Keratinocyte (primary cell): ENCODE data around the gene NOD2. TPM values are rescaled to one million over a fixed set of nuclear protein-coding genes. Genes with fewer than 3 reads are reported as not detected.

ENCODE experiments used
- DNase-seq: peaks from one replicate; pipeline ENCODE4 v3.0.0-alpha.2; 2011; ENCODE audit warnings: low read depth, missing footprints, low spot score
- FAIRE-seq: peaks from 2 replicates; lab custom pipeline; 2011; peaks lifted over from hg19 to GRCh38; lab: Jason Lieb, UNC
- H2AFZ ChIP-seq: 2 replicates; pipeline ENCODE4 v1.6.0; 2012; ENCODE audit warnings: low read length, control low read depth, inconsistent platforms; ENCODE audit not compliant: control insufficient read depth
- H3K27ac ChIP-seq: 2 replicates; pipeline ENCODE4 v1.5.1; 2011; ENCODE audit warnings: low read length; ENCODE audit not compliant: control insufficient read depth, insufficient read depth
- H3K27me3 ChIP-seq: 3 replicates; pipeline ENCODE4 v1.6.0; 2011; ENCODE audit warnings: low read length; ENCODE audit not compliant: control insufficient read depth, insufficient read depth; ENCODE audit errors: extremely low read depth
- H3K36me3 ChIP-seq, 2 experiments: 2 replicates in 1 of 2; 3 replicates in 1 of 2; pipeline ENCODE4 v1.5.1; 2011; ENCODE audit warnings: low read length in 2 of 2, mild to moderate bottlenecking in 1 of 2; ENCODE audit not compliant: control insufficient read depth in 2 of 2, insufficient read depth in 2 of 2; ENCODE audit errors: extremely low read depth in 1 of 2
- H3K4me1 ChIP-seq: 3 replicates; pipeline ENCODE4 v1.5.1; 2011; ENCODE audit warnings: low read length; ENCODE audit not compliant: control insufficient read depth, insufficient read depth; ENCODE audit errors: extremely low read depth
- H3K4me2 ChIP-seq: 3 replicates; pipeline ENCODE4 v1.6.0; 2011; ENCODE audit warnings: low read depth, low read length; ENCODE audit not compliant: control insufficient read depth, insufficient read depth; ENCODE audit errors: extremely low read depth
- H3K4me3 ChIP-seq, 3 experiments: fragments of 200-600 bp in 1 of 3; sonication (generic) in 1 of 3; 2 replicates in 2 of 3; 3 replicates in 1 of 3; pipeline ENCODE4 v1.5.1; 2011 to 2016; ENCODE audit warnings: low read length in 3 of 3, mild to moderate bottlenecking in 3 of 3, control low read depth in 2 of 3, inconsistent platforms in 1 of 3, low read depth in 1 of 3, mixed read lengths in 1 of 3, mixed run types in 1 of 3, moderate library complexity in 1 of 3; ENCODE audit not compliant: control insufficient read depth in 2 of 3, insufficient read depth in 2 of 3; ENCODE audit errors: extremely low read depth in 1 of 3
- H3K79me2 ChIP-seq: 2 replicates; pipeline ENCODE4 v1.6.0; 2012; ENCODE audit warnings: low read length; ENCODE audit not compliant: control insufficient read depth, insufficient read depth
- H3K9ac ChIP-seq: 3 replicates; pipeline ENCODE4 v1.6.0; 2011; ENCODE audit warnings: low read length; ENCODE audit not compliant: control insufficient read depth, insufficient read depth; ENCODE audit errors: extremely low read depth
- H3K9me1 ChIP-seq: 3 replicates; pipeline ENCODE4 v1.6.0; 2011; ENCODE audit warnings: low read length; ENCODE audit not compliant: control insufficient read depth, insufficient read depth; ENCODE audit errors: extremely low read depth
- H3K9me3 ChIP-seq: 2 replicates; pipeline ENCODE4 v1.5.1; 2012; ENCODE audit warnings: low read depth, low read length; ENCODE audit not compliant: control insufficient read depth
- H4K20me1 ChIP-seq: 3 replicates; pipeline ENCODE4 v1.6.0; 2011; ENCODE audit warnings: low read length; ENCODE audit not compliant: control insufficient read depth, insufficient read depth; ENCODE audit errors: extremely low read depth
- CTCF ChIP-seq, 3 experiments: IDR thresholded peaks in 1 of 3; conservative IDR thresholded peaks in 1 of 3; optimal IDR thresholded peaks in 1 of 3; 2 replicates in 2 of 3; 3 replicates in 1 of 3; pipeline versions ENCODE3 to v1.5.1; 2011; ENCODE audit warnings: low read length in 3 of 3, mild to moderate bottlenecking in 3 of 3, moderate library complexity in 2 of 3, control low read depth in 1 of 3, inconsistent platforms in 1 of 3; ENCODE audit not compliant: insufficient read depth in 2 of 3; ENCODE audit errors: extremely low read depth in 1 of 3
- EZH2 ChIP-seq: IDR thresholded peaks from one replicate; pipeline ENCODE4 v1.6.1; 2012; ENCODE audit warnings: inconsistent platforms, mild to moderate bottlenecking, low read length, moderate library complexity
- dilution Hi-C: fragments of 300-500 bp; cut with MboI; formaldehyde crosslinking; loops from one replicate; pipeline ENCODE4 v1.7.0; 2020; ENCODE audit warnings: low sequenced_read_pairs; ENCODE audit not compliant: extremely low pct_ligation_motif_present
- polyA plus RNA-seq, 5 experiments: library from polyadenylated mRNA; depleted of rRNA in 3 of 5; stranded (reverse) in 3 of 5; stranded (forward) in 1 of 5; unstranded in 1 of 5; fragments of >200 nt; gene quantifications; 1 replicate in 1 of 5; 2 replicates in 3 of 5; 3 replicates in 1 of 5; pipeline versions ENCODE4 v1.2.1 to v1.2.3, GENCODE V29; 2011 to 2012; ENCODE audit warnings: missing spikeins in 2 of 5, low read depth in 1 of 5, low replicate concordance in 1 of 5

The NOD2 gene
- polyA plus RNA-seq, 1 donor (not counting 4 experiments of a cell fraction or from before 2014, with no cell fraction given): 0.80 TPM

GRCh38 chr16:50709980-50710379 is 16.6 kb downstream of the NOD2 start:
- no peak overlapping the region for H3K4me3 ChIP-seq
- no peak overlapping the region for H3K27ac ChIP-seq
- H4K20me1 ChIP-seq: no peaks in the 10 kb centered on the region

GRCh38 chr16:50711040-50711439 is 17.6 kb downstream of the NOD2 start:
- no peak overlapping the region for H2AFZ ChIP-seq
- dilution Hi-C loops: no loop called here
- H3K9me1 ChIP-seq: no peaks in the 10 kb centered on the region
- no peak for DNase-seq
- H3K27me3 ChIP-seq: no peaks in the 10 kb centered on the region
- H3K9me3 ChIP-seq: no peaks in the 10 kb centered on the region
- H3K79me2 ChIP-seq: no peaks in the 10 kb centered on the region
- H3K4me1 ChIP-seq: no peaks in the 10 kb centered on the region
- H4K20me1 ChIP-seq: no peaks in the 10 kb centered on the region
- no peak overlapping the region for H3K27ac ChIP-seq
- FAIRE-seq: no peak
- TF ChIP-seq EZH2: no peak
- TF ChIP-seq CTCF (optimal IDR thresholded peaks at IDR 0.05 in 1 of 3, IDR thresholded peaks at IDR 0.05 in 1 of 3, conservative IDR thresholded peaks at IDR 0.05 in 1 of 3; ENCODE audit: extremely low read depth in 1 of 3, insufficient read depth in 2 of 3, low read length in 3 of 3): no peak
- H3K4me2 ChIP-seq: no peak overlapping the region
- no peak overlapping the region for H3K4me3 ChIP-seq
- H3K36me3 ChIP-seq: no peaks in the 10 kb centered on the region
- H3K9ac ChIP-seq: no peak overlapping the region

More at GRCh38 chr16:50709980-50710379, 16.6 kb downstream of the NOD2 start:
- Histone ChIP-seq H2AFZ (no peak overlapping the region), H3K9me1 (no peaks in the 10 kb centered on the region), H3K36me3 (no peaks in the 10 kb centered on the region), H3K27me3 (no peaks in the 10 kb centered on the region), H3K9ac (no peak overlapping the region), H3K9me3 (no peaks in the 10 kb centered on the region), H3K4me1 (no peaks in the 10 kb centered on the region), H3K79me2 (no peaks in the 10 kb centered on the region), H3K4me2 (no peak overlapping the region)
- TF ChIP-seq CTCF (optimal IDR thresholded peaks at IDR 0.05 in 1 of 3, IDR thresholded peaks at IDR 0.05 in 1 of 3, conservative IDR thresholded peaks at IDR 0.05 in 1 of 3; ENCODE audit: extremely low read depth in 1 of 3, insufficient read depth in 2 of 3, low read length in 3 of 3) (no peak), EZH2 (no peak)
- FAIRE-seq: no peak
- dilution Hi-C loops: no loop called here
- no peak for DNase-seq
